ENCODE measurements around the gene CLRN3. TPM values are rescaled to one million over a fixed set of nuclear protein-coding genes. Genes with fewer than 3 reads are reported as not detected.

The CLRN3 gene
- total and polyA plus RNA-seq, 2 donors (not counting 1 experiment from before 2014, with no cell fraction given), result not detected

GRCh38 chr10:127905001-127905847 lies 12.5 kb upstream of the CLRN3 start:
- H3K4me2 ChIP-seq (ENCODE audit: extremely low read depth, insufficient read depth, low read length), result no peak overlapping the region
- H3K9me3 ChIP-seq (ENCODE audit: control insufficient read depth, insufficient read depth, low read depth, low read length), result no peaks in the 10 kb centered on the region
- no peak overlapping the region for H3K27ac ChIP-seq (ENCODE audit: insufficient read depth, low read length)
- H3K27me3 ChIP-seq (ENCODE audit: control insufficient read depth, insufficient read depth, low read length), result no peaks in the 10 kb centered on the region
- H2AFZ ChIP-seq (ENCODE audit: low read length), result no peak overlapping the region
- peaks cover 16% of the 10 kb centered on the region for H3K4me1 ChIP-seq (ENCODE audit: control insufficient read depth, extremely low read depth, insufficient read depth, low read length)
- no peaks in the 10 kb centered on the region for H4K20me1 ChIP-seq (ENCODE audit: control insufficient read depth, extremely low read depth, insufficient read depth, low read length)
- H3K4me3 ChIP-seq (replicated peaks in 1 of 4; ENCODE audit: control extremely low read depth in 1 of 4, insufficient read depth in 1 of 4, low read depth in 3 of 4, low read length in 4 of 4), result no peak overlapping the region
- no peaks in the 10 kb centered on the region for H3K36me3 ChIP-seq (ENCODE audit: control insufficient read depth, insufficient read depth, low read length)
- H3K79me2 ChIP-seq (ENCODE audit: control insufficient read depth, insufficient read depth, low read length), result no peaks in the 10 kb centered on the region
- no peak for TF ChIP-seq EZH2 (IDR thresholded peaks at IDR 0.05; ENCODE audit: low read length, missing control alignments)
- TF ChIP-seq CTCF (conservative IDR thresholded peaks at IDR 0.05 in 1 of 2, IDR thresholded peaks at IDR 0.05 in 1 of 2; ENCODE audit: low read depth in 1 of 2, low read length in 2 of 2), result no peak
- no peak overlapping the region for H3K9ac ChIP-seq (ENCODE audit: insufficient read depth, low read length)
- DNase-seq (ENCODE audit: low read depth in 2 of 2), result no peak

GRCh38 chr10:127904311-127905000 lies 11.7 kb upstream of the CLRN3 start:
- Histone ChIP-seq H4K20me1 (ENCODE audit: control insufficient read depth, extremely low read depth, insufficient read depth, low read length) (no peaks in the 10 kb centered on the region), H3K4me2 (ENCODE audit: extremely low read depth, insufficient read depth, low read length) (no peak overlapping the region), H3K27ac (ENCODE audit: insufficient read depth, low read length) (no peak overlapping the region), H2AFZ (ENCODE audit: low read length) (no peak overlapping the region), H3K79me2 (ENCODE audit: control insufficient read depth, insufficient read depth, low read length) (no peaks in the 10 kb centered on the region), H3K9ac (ENCODE audit: insufficient read depth, low read length) (no peak overlapping the region), H3K9me3 (ENCODE audit: control insufficient read depth, insufficient read depth, low read depth, low read length) (no peaks in the 10 kb centered on the region), H3K4me1 (ENCODE audit: control insufficient read depth, extremely low read depth, insufficient read depth, low read length) (peaks cover 16% of the 10 kb centered on the region), H3K4me3 (replicated peaks in 1 of 4; ENCODE audit: control extremely low read depth in 1 of 4, insufficient read depth in 1 of 4, low read depth in 3 of 4, low read length in 4 of 4) (no peak overlapping the region), H3K36me3 (ENCODE audit: control insufficient read depth, insufficient read depth, low read length) (no peaks in the 10 kb centered on the region), H3K27me3 (ENCODE audit: control insufficient read depth, insufficient read depth, low read length) (no peaks in the 10 kb centered on the region)
- no peak for DNase-seq (ENCODE audit: low read depth in 2 of 2)
- no peak for TF ChIP-seq EZH2 (IDR thresholded peaks at IDR 0.05; ENCODE audit: low read length, missing control alignments)
- no peak for TF ChIP-seq CTCF (conservative IDR thresholded peaks at IDR 0.05 in 1 of 2, IDR thresholded peaks at IDR 0.05 in 1 of 2; ENCODE audit: low read depth in 1 of 2, low read length in 2 of 2)

- Histone ChIP-seq H3K9me3 (ENCODE audit: control insufficient read depth, insufficient read depth, low read depth, low read length) (no peaks in the 10 kb centered on the region), H3K27me3 (ENCODE audit: control insufficient read depth, insufficient read depth, low read length) (no peaks in the 10 kb centered on the region), H3K36me3 (ENCODE audit: control insufficient read depth, insufficient read depth, low read length) (no peaks in the 10 kb centered on the region), H2AFZ (ENCODE audit: low read length) (no peak overlapping the region), H3K27ac (ENCODE audit: insufficient read depth, low read length) (no peak overlapping the region), H3K4me2 (ENCODE audit: extremely low read depth, insufficient read depth, low read length) (no peak overlapping the region), H3K4me1 (ENCODE audit: control insufficient read depth, extremely low read depth, insufficient read depth, low read length) (peaks cover 10% of the 10 kb centered on the region), H3K9ac (ENCODE audit: insufficient read depth, low read length) (no peak overlapping the region), H3K79me2 (ENCODE audit: control insufficient read depth, insufficient read depth, low read length) (no peaks in the 10 kb centered on the region), H4K20me1 (ENCODE audit: control insufficient read depth, extremely low read depth, insufficient read depth, low read length) (no peaks in the 10 kb centered on the region), H3K4me3 (replicated peaks in 1 of 4; ENCODE audit: control extremely low read depth in 1 of 4, insufficient read depth in 1 of 4, low read depth in 3 of 4, low read length in 4 of 4) (no peak overlapping the region)
- DNase-seq (ENCODE audit: low read depth in 2 of 2), result no peak
- TF ChIP-seq CTCF (conservative IDR thresholded peaks at IDR 0.05 in 1 of 2, IDR thresholded peaks at IDR 0.05 in 1 of 2; ENCODE audit: low read depth in 1 of 2, low read length in 2 of 2) (no peak), EZH2 (IDR thresholded peaks at IDR 0.05; ENCODE audit: low read length, missing control alignments) (no peak)
These were observed 11.0 kb upstream of the CLRN3 start for GRCh38 chr10:127903789-127904188.
